Measurements from ENCODE around the gene USP10. TPM values are rescaled to one million over a fixed set of nuclear protein-coding genes. Genes with fewer than 3 reads are reported as not detected.

The USP10 gene
- total and polyA plus RNA-seq, 4 donors = 28.2 to 46.1 (median 42.0) TPM

DNA sequence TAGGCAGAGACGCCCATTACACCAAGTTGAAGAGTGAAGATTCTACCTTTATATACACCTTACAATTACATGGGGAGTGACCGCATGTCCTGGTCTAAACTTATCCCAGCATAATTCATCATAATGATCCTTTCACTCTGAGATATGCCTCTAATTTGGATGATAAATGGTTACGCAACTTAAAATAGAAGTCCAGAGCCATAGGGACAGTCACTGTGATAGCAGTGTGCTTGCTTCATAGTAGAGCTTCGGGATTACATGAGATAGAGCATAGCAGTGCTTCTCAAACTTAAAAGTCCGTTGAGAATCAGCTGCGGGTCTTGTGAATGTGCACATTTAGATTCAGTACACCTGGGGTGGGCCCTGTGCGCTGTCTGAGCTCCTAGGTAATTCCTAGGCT lies 16.9 kb downstream of the USP10 start (continued):
- TF ChIP-seq, protein P1, sequence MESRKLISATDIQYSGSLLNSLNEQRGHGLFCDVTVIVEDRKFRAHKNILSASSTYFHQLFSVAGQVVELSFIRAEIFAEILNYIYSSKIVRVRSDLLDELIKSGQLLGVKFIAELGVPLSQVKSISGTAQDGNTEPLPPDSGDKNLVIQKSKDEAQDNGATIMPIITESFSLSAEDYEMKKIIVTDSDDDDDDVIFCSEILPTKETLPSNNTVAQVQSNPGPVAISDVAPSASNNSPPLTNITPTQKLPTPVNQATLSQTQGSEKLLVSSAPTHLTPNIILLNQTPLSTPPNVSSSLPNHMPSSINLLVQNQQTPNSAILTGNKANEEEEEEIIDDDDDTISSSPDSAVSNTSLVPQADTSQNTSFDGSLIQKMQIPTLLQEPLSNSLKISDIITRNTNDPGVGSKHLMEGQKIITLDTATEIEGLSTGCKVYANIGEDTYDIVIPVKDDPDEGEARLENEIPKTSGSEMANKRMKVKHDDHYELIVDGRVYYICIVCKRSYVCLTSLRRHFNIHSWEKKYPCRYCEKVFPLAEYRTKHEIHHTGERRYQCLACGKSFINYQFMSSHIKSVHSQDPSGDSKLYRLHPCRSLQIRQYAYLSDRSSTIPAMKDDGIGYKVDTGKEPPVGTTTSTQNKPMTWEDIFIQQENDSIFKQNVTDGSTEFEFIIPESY (IDR thresholded peaks at IDR 0.05) = no peak
- no peak for TF ChIP-seq FOXA2 (IDR thresholded peaks at IDR 0.05)
- TF ChIP-seq, protein P2, sequence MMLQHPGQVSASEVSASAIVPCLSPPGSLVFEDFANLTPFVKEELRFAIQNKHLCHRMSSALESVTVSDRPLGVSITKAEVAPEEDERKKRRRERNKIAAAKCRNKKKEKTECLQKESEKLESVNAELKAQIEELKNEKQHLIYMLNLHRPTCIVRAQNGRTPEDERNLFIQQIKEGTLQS (IDR thresholded peaks at IDR 0.05) = no peak
- TF ChIP-seq HNF4A (conservative IDR thresholded peaks at IDR 0.05) = no peak

DNA sequence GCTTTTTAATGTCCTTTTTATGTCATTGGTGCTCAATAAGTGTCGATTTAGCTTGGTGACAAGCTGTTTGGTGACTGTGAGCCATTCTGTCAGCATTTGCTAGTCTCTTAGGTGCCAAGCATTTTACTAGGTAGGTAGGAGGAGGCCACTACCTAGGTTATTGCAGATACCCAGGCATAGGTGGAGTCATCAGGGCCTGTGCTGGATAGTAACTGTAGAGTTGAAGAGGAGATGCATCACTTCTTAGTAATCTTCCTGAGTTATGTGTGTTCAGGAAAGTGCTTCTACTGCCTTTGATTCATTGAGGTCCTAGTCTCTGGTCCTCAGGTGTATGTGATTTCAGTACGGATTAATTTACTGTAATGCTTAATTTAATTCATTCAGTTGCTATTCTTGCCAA lies 17.7 kb downstream of the USP10 start:
- TF ChIP-seq RAD21 (IDR thresholded peaks at IDR 0.05) (no peak), FOXA1 (IDR thresholded peaks at IDR 0.05) (no peak), GABPA (IDR thresholded peaks at IDR 0.05 in 1 of 2, conservative IDR thresholded peaks at IDR 0.05 in 1 of 2) (no peak), HNF4A (conservative IDR thresholded peaks at IDR 0.05) (no peak), FOXA2 (IDR thresholded peaks at IDR 0.05) (no peak), TAF1 (conservative IDR thresholded peaks at IDR 0.05) (no peak), HNF4G (IDR thresholded peaks at IDR 0.05) (no peak), JUND (IDR thresholded peaks at IDR 0.05) (no peak), YY1 (IDR thresholded peaks at IDR 0.05) (no peak), SP1 (IDR thresholded peaks at IDR 0.05) (no peak)
- TF ChIP-seq, protein P3, sequence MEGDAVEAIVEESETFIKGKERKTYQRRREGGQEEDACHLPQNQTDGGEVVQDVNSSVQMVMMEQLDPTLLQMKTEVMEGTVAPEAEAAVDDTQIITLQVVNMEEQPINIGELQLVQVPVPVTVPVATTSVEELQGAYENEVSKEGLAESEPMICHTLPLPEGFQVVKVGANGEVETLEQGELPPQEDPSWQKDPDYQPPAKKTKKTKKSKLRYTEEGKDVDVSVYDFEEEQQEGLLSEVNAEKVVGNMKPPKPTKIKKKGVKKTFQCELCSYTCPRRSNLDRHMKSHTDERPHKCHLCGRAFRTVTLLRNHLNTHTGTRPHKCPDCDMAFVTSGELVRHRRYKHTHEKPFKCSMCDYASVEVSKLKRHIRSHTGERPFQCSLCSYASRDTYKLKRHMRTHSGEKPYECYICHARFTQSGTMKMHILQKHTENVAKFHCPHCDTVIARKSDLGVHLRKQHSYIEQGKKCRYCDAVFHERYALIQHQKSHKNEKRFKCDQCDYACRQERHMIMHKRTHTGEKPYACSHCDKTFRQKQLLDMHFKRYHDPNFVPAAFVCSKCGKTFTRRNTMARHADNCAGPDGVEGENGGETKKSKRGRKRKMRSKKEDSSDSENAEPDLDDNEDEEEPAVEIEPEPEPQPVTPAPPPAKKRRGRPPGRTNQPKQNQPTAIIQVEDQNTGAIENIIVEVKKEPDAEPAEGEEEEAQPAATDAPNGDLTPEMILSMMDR (IDR thresholded peaks at IDR 0.05; ENCODE audit: low read depth, low read length, missing input control) = no peak
- TF ChIP-seq, protein P1 (IDR thresholded peaks at IDR 0.05) = no peak
- TF ChIP-seq, protein P4, sequence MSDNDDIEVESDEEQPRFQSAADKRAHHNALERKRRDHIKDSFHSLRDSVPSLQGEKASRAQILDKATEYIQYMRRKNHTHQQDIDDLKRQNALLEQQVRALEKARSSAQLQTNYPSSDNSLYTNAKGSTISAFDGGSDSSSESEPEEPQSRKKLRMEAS (IDR thresholded peaks at IDR 0.05) = no peak
- TF ChIP-seq, protein P2 (IDR thresholded peaks at IDR 0.05) = no peak
- DNase-seq (ENCODE audit: low spot score) = no peak
- WGBS = 96% methylated on average over 2 of the region's 2 CpGs
- H3K9ac ChIP-seq (ENCODE audit: low read depth in 1 of 2, low read length in 2 of 2) = no peak overlapping the region
- peaks cover 0 to 3% (median 0%) of the 10 kb centered on the region in 4 donors for H3K36me3 ChIP-seq (ENCODE audit: control insufficient read depth in 4 of 4, insufficient read depth in 3 of 4, low read depth in 1 of 4, low read length in 3 of 4)
- no peaks in the 10 kb centered on the region for H3K27me3 ChIP-seq (ENCODE audit: control insufficient read depth in 4 of 4, insufficient read depth in 4 of 4, low read length in 3 of 4)
- no peak overlapping the region for H3K27ac ChIP-seq (ENCODE audit: low read depth in 1 of 2, low read length in 2 of 2)
- peaks cover 2 to 8% (median 7%) of the 10 kb centered on the region in 4 donors for H3K4me1 ChIP-seq (ENCODE audit: control insufficient read depth in 4 of 4, insufficient read depth in 4 of 4, low read length in 3 of 4)
- no peaks in the 10 kb centered on the region for H3K9me3 ChIP-seq (ENCODE audit: control insufficient read depth in 4 of 4, low read length in 3 of 4)
- H3K4me3 ChIP-seq (ENCODE audit: low read depth in 1 of 3, low read length in 3 of 3) = no peak overlapping the region

DNA sequence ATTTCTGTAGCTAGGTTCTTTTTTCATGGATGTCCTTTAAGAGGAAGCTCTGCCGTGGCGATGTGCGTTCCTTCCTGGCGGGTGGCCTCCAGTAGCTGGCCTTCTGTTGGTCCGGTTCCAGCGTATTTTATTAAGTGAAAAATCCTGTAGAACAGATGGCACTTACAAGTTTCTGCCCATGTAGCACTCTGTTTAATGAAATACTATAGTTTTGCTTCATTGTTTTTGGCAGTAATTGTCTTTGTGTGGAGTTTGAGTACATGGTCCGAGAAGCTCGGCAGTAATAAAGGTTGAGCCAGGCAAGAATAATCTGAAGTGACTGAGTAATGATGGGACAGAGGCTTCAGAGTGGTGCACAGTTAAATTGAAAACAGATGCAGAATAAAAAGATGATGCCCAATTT lies 20.4 kb downstream of the USP10 start:
- H3K27me3 ChIP-seq (ENCODE audit: control insufficient read depth in 4 of 4, insufficient read depth in 4 of 4, low read length in 3 of 4) = no peaks in the 10 kb centered on the region
- no peak overlapping the region for H3K9ac ChIP-seq (ENCODE audit: low read depth in 1 of 2, low read length in 2 of 2)
- H3K4me3 ChIP-seq (ENCODE audit: low read depth in 1 of 3, low read length in 3 of 3) = no peak overlapping the region
- H3K4me1 ChIP-seq (ENCODE audit: control insufficient read depth in 4 of 4, insufficient read depth in 4 of 4, low read length in 3 of 4) = peaks cover 0 to 9% (median 6%) of the 10 kb centered on the region in 4 donors
- H3K9me3 ChIP-seq (ENCODE audit: control insufficient read depth in 4 of 4, low read length in 3 of 4) = no peaks in the 10 kb centered on the region
- H3K27ac ChIP-seq (ENCODE audit: low read depth in 1 of 2, low read length in 2 of 2) = no peak overlapping the region
- TF ChIP-seq, protein P4 (IDR thresholded peaks at IDR 0.05) = no peak
- no peak for TF ChIP-seq GABPA (IDR thresholded peaks at IDR 0.05 in 1 of 2, conservative IDR thresholded peaks at IDR 0.05 in 1 of 2)
- no peak for TF ChIP-seq FOXA1 (IDR thresholded peaks at IDR 0.05)
- TF ChIP-seq, protein P3 (IDR thresholded peaks at IDR 0.05; ENCODE audit: low read depth, low read length, missing input control) = no peak
- no peak for TF ChIP-seq TAF1 (conservative IDR thresholded peaks at IDR 0.05)
- TF ChIP-seq RAD21 (IDR thresholded peaks at IDR 0.05) = no peak
- no peak for TF ChIP-seq FOXA2 (IDR thresholded peaks at IDR 0.05)
- TF ChIP-seq, protein P1 (IDR thresholded peaks at IDR 0.05) = no peak
- H3K36me3 ChIP-seq (ENCODE audit: control insufficient read depth in 4 of 4, insufficient read depth in 3 of 4, low read depth in 1 of 4, low read length in 3 of 4) = peaks cover 0 to 3% (median 0%) of the 10 kb centered on the region in 4 donors
- WGBS = 82% methylated on average over 8 of the region's 8 CpGs
- no peak for DNase-seq (ENCODE audit: low spot score)

All from liver (tissue), 9 donors.